Mesodermal cell (in vitro differentiated cells): ENCODE measurements around the gene DRG2.

Experiments used
- H3K27ac ChIP-seq: 2 replicates; pipeline ENCODE4 v1.7.0; 2013; ENCODE audit warnings: mild to moderate bottlenecking, low read depth, low read length, moderate library complexity; ENCODE audit not compliant: severe bottlenecking
- H3K36me3 ChIP-seq: 2 replicates; pipeline ENCODE4 v1.7.1; 2013; ENCODE audit warnings: mild to moderate bottlenecking, low read length, moderate library complexity; ENCODE audit not compliant: control insufficient read depth, insufficient read depth
- H3K4me1 ChIP-seq: one replicate; pipeline ENCODE4 v1.7.1; 2013; ENCODE audit warnings: mild to moderate bottlenecking, low read length; ENCODE audit not compliant: insufficient read depth, control insufficient read depth, poor library complexity, severe bottlenecking
- H3K4me3 ChIP-seq: 2 replicates; pipeline ENCODE4 v1.7.0; 2013; ENCODE audit warnings: low read length, control low read depth, mild to moderate bottlenecking; ENCODE audit not compliant: insufficient read depth, poor library complexity, severe bottlenecking; ENCODE audit errors: extremely low read depth
- H3K9me3 ChIP-seq: 2 replicates; pipeline ENCODE4 v1.7.1; 2013; ENCODE audit warnings: mild to moderate bottlenecking, low read length, moderate library complexity; ENCODE audit not compliant: control insufficient read depth
- WGBS, 2 experiments: methylation state at CpG; one replicate each; pipeline ENCODE4 v1.1.5; 2013; ENCODE audit warnings: missing lambda C conversion rate in 2 of 2; ENCODE audit not compliant: insufficient coverage in 2 of 2; 5-methylcytosine and 5-hydroxymethylcytosine counted together

The DRG2 gene

GRCh38 chr17:18132711-18133110 lies 45.0 kb downstream of the DRG2 start:
- Histone ChIP-seq H3K27ac (no peak overlapping the region), H3K4me3 (no peak overlapping the region), H3K4me1 (no peaks in the 10 kb centered on the region), H3K36me3 (no peaks in the 10 kb centered on the region), H3K9me3 (no peaks in the 10 kb centered on the region)
- 91% methylated on average over 4 of the region's 5 CpGs for WGBS, 2 experiments

DNA sequence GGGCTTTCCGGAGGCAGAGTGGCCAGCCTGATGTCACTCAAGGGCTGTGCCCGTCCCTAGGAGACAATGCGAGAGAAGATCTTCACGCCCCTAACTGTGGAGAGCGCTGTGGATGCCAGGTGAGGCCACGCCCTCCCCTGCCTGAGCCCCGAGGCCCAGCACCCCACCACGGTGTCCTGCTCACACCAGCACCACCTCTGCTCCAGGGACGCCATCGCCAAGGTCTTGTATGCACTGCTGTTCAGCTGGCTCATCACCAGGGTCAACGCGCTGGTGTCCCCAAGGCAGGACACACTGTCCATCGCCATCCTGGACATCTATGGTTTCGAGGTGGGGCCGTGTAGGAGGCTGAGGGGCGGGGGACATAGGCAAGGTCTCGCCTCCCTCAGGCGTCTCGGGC lies 48.6 kb downstream of the DRG2 start:
- H3K4me1 ChIP-seq: no peaks in the 10 kb centered on the region
- H3K36me3 ChIP-seq: no peaks in the 10 kb centered on the region
- no peaks in the 10 kb centered on the region for H3K9me3 ChIP-seq
- 85 to 91% methylated on average over 18 to 19 of the region's 19 CpGs for WGBS, 2 experiments
- no peak overlapping the region for H3K27ac ChIP-seq
- no peak overlapping the region for H3K4me3 ChIP-seq

DNA sequence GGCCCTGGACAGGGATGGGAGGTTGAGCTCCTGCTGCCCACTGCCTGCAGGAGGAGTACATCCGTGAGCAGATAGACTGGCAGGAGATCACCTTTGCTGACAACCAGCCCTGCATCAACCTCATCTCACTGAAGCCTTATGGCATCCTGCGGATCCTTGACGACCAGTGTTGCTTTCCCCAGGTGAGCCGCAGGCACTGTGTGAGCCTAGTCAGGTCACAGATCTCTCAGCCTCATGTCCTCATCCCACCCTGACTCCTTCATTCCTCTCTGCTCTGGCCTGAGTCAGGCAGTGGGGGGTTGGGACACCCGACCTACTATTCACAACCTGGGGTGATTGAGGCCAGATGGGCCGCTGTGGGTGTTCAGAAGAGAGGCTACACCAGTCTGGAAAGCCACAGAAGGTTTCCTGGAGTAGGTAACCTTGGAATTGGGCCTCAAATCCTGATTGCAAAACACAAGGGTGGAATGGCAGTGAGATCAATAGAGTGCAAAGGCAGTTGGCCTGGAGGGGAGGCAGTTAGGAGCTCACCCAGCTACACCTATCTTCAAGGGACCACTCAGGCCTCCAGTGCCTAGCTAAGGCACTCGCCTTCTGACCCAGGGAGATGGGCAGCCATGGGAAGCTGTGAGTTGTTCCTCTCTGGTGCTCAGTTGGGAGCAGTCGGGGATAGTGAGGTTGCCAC lies 50.5 kb downstream of the DRG2 start:
- Histone ChIP-seq H3K9me3 (no peaks in the 10 kb centered on the region), H3K27ac (no peak overlapping the region), H3K36me3 (no peaks in the 10 kb centered on the region), H3K4me1 (no peaks in the 10 kb centered on the region), H3K4me3 (no peak overlapping the region)
- WGBS, 2 experiments: 79 to 92% methylated on average over 5 to 7 of the region's 8 CpGs

- H3K9me3 ChIP-seq: no peaks in the 10 kb centered on the region
- no peaks in the 10 kb centered on the region for H3K36me3 ChIP-seq
- H3K27ac ChIP-seq: no peak overlapping the region
- H3K4me3 ChIP-seq: no peak overlapping the region
- WGBS, 2 experiments: 92 to 100% methylated on average over 2 of the region's 2 CpGs
- no peaks in the 10 kb centered on the region for H3K4me1 ChIP-seq
Measured at GRCh38 chr17:18139092-18139491, 51.3 kb downstream of the DRG2 start.

- Histone ChIP-seq H3K4me1 (no peaks in the 10 kb centered on the region), H3K9me3 (no peaks in the 10 kb centered on the region), H3K4me3 (no peak overlapping the region), H3K36me3 (no peaks in the 10 kb centered on the region), H3K27ac (no peak overlapping the region)
- 83 to 87% methylated on average over 6 to 14 of the region's 14 CpGs for WGBS, 2 experiments
Measured at GRCh38 chr17:18139498-18139897, 51.8 kb downstream of the DRG2 start.

- 78 to 100% methylated on average over 1 of the region's 3 CpGs for WGBS, 2 experiments
- Histone ChIP-seq H3K36me3 (no peaks in the 10 kb centered on the region), H3K27ac (no peak overlapping the region), H3K9me3 (no peaks in the 10 kb centered on the region), H3K4me3 (no peak overlapping the region), H3K4me1 (no peaks in the 10 kb centered on the region)
Measured at GRCh38 chr17:18139949-18140348, 52.2 kb downstream of the DRG2 start.

DNA sequence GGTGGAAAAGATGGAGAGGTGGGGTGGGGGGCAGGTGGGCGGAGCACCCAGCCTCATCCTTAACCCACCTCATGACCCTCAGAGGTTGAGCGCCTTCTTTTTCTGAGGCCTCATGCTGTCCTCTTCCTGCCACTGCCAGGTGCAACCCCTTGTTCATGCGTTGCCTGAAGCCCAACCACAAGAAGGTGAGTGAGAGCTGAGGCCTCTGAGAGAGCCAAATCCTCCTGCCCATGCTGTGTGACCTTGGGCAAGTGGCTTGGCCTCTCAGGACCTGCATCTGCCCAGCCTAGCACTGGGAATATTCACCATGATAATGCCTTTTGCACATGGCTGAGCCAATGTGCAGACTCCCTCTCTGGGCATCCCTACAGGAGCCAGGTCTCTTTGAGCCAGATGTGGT lies 52.9 kb downstream of the DRG2 start:
- no peak overlapping the region for H3K4me3 ChIP-seq
- 71 to 100% methylated on average over 1 to 2 of the region's 3 CpGs for WGBS, 2 experiments

GRCh38 chr17:18141210-18141803 lies 53.6 kb downstream of the DRG2 start:
- 65 to 67% methylated on average over 3 to 5 of the region's 9 CpGs for WGBS, 2 experiments
- Histone ChIP-seq H3K4me3 (no peak overlapping the region), H3K9me3 (no peaks in the 10 kb centered on the region), H3K27ac (no peak overlapping the region), H3K36me3 (no peaks in the 10 kb centered on the region), H3K4me1 (no peaks in the 10 kb centered on the region)

More for the DNA sequence above, 52.9 kb downstream of the DRG2 start:
- Histone ChIP-seq H3K9me3 (no peaks in the 10 kb centered on the region), H3K4me1 (no peaks in the 10 kb centered on the region), H3K27ac (no peak overlapping the region), H3K36me3 (no peaks in the 10 kb centered on the region)

DNA sequence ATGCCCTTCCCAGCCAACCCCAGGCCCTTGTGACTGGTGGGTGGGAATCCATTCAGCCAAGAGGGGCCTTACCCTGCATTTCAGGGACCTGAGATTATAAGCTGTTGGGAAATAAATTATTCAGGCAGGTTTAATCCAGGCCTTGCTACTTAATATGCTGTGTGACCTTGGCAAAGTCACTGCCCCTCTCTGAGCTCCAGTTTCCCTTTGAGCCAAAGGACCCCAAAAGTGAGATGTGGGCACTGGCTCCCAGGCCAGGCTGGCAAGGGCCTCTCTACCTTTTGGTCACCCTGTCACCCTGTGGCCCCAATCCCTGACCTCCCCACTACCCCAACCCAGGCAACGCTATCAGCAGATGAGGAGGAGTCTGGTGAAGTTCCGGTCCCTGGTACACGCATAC lies 54.7 kb downstream of the DRG2 start:
- Histone ChIP-seq H3K27ac (no peak overlapping the region), H3K9me3 (no peaks in the 10 kb centered on the region), H3K4me3 (no peak overlapping the region), H3K4me1 (no peaks in the 10 kb centered on the region), H3K36me3 (no peaks in the 10 kb centered on the region)
- 93 to 100% methylated on average over 2 to 3 of the region's 3 CpGs for WGBS, 2 experiments

- H3K27ac ChIP-seq: no peak overlapping the region
- H3K4me1 ChIP-seq: no peaks in the 10 kb centered on the region
- H3K36me3 ChIP-seq: no peaks in the 10 kb centered on the region
- H3K4me3 ChIP-seq: no peak overlapping the region
- H3K9me3 ChIP-seq: no peaks in the 10 kb centered on the region
- 68 to 75% methylated on average over 13 to 16 of the region's 18 CpGs for WGBS, 2 experiments
Measured at GRCh38 chr17:18143044-18143936, 55.5 kb downstream of the DRG2 start.
